HAP-1 (cell line): ENCODE results near the gene NTSR2.

Source experiments
- DNase-seq, 2 experiments: peaks; one replicate each; pipeline ENCODE4 v3.0.0-alpha.2; 2016 to 2020; ENCODE audit warnings: low spot score in 2 of 2
- H3K27me3 ChIP-seq: fragments of 250-450 bp; sonication (Bioruptor Pico); 2 replicates; pipeline ENCODE4 v1.5.1; 2020; ENCODE audit warnings: low read depth, mild to moderate bottlenecking, moderate library complexity
- H3K36me3 ChIP-seq: fragments of 250-450 bp; sonication (Bioruptor Pico); replicated peaks from 2 replicates; pipeline ENCODE4 v1.5.1; 2020; ENCODE audit warnings: mild to moderate bottlenecking
- H3K4me1 ChIP-seq: fragments of 250-450 bp; sonication (Bioruptor Pico); 2 replicates; pipeline ENCODE4 v1.5.1; 2020; ENCODE audit warnings: mild to moderate bottlenecking
- H3K4me3 ChIP-seq: fragments of 250-450 bp; sonication (Bioruptor Pico); 2 replicates; pipeline ENCODE4 v1.5.1; 2020; ENCODE audit warnings: mild to moderate bottlenecking, moderate library complexity
- H3K9me3 ChIP-seq: fragments of 250-450 bp; sonication (Bioruptor Pico); 2 replicates; pipeline ENCODE4 v1.5.1; 2020; ENCODE audit warnings: mild to moderate bottlenecking, moderate library complexity
- in situ Hi-C: fragments of 300-500 bp; cut with MboI; formaldehyde crosslinking; loops from 3 replicates; pipeline ENCODE4 v1.14.3; 2020; ENCODE audit warnings: low sequenced_read_pairs, inconsistent platforms, mixed read lengths

Gene NTSR2, protein sequence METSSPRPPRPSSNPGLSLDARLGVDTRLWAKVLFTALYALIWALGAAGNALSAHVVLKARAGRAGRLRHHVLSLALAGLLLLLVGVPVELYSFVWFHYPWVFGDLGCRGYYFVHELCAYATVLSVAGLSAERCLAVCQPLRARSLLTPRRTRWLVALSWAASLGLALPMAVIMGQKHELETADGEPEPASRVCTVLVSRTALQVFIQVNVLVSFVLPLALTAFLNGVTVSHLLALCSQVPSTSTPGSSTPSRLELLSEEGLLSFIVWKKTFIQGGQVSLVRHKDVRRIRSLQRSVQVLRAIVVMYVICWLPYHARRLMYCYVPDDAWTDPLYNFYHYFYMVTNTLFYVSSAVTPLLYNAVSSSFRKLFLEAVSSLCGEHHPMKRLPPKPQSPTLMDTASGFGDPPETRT

DNA sequence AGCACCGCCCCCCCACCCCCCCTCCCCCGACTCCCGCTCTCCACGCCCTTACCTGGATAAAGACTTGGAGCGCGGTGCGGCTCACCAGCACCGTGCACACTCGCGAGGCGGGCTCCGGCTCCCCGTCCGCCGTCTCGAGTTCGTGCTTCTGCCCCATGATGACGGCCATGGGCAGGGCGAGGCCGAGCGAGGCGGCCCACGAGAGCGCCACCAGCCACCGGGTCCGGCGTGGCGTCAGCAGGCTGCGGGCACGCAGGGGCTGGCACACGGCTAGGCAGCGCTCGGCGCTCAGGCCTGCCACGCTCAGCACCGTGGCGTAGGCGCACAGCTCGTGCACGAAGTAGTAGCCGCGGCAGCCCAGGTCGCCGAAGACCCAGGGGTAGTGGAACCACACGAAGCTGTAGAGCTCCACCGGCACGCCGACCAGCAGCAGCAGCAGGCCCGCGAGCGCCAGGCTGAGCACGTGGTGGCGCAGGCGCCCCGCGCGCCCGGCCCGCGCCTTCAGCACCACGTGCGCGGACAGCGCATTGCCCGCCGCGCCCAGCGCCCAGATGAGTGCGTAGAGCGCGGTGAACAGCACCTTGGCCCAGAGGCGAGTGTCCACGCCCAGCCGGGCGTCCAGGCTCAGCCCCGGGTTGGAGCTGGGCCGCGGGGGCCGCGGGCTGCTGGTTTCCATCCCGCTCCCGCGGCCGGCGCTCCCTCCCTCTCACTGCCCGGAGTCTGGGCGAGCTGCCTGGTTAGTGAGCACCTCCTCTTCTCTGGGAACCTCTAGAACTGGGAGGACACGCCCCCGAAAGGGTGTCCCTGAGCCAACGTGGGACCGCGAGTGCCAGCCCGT, at the start of gene NTSR2:
Gene NTSR2 (minus strand): TSS at position 742 of the 838 bp plus-strand sequence. CDS start 66 bp downstream, at position 676.
- H3K36me3 ChIP-seq = no peaks in the 10 kb centered on the region
- peak; percentile 30 to 73 for DNase-seq
- peaks cover 5% of the 10 kb centered on the region for H3K27me3 ChIP-seq
- no peak within 1 kb of the TSS for H3K4me3 ChIP-seq
- no peaks in the 10 kb centered on the region for H3K4me1 ChIP-seq
- in situ Hi-C loops = no loop called here
- no peaks in the 10 kb centered on the region for H3K9me3 ChIP-seq

DNA sequence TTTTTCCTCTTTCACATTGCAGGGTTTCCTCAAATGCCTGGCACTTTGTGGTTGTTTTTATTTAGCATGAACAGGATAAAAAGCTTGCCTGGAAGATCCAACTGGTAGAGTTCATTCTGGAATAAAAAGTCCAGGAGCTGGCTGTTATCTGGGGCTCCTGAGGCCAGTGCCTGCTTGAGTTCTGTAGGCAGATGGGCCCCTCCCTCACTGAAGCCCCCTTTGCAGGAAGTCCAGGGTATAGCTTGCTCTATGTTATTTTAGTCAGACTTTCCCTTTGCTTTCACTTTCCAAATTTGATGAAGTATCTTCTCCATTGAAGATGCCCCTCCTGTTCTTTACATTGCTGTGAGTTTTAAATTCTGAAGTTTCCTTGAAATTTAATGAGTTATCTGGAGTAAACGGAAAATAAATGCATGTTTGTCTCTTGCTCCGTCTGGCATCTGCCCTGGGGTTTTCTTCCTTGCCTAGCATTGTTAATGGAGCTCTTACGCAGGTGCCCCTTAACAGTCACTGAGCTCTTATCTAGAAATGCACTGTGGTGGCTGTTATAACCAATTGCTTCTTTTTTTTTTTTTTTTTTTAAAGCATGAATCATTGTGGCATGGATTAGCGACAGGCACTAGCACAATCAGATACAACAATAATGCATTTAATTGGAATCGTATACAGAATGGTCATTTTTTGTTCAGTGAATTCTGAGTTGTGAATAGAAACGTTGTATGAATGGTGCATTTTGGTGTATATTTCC, 49.4 kb upstream of the NTSR2 start:
- Histone ChIP-seq H3K9me3 (no peaks in the 10 kb centered on the region), H3K4me1 (peaks cover 13% of the 10 kb centered on the region), H3K4me3 (no peak overlapping the region), H3K27me3 (peaks cover 8% of the 10 kb centered on the region), H3K36me3 (no peaks in the 10 kb centered on the region)
- peak in 1 of 2 experiments; percentile 43 for DNase-seq
- in situ Hi-C loops = no loop called here

DNA sequence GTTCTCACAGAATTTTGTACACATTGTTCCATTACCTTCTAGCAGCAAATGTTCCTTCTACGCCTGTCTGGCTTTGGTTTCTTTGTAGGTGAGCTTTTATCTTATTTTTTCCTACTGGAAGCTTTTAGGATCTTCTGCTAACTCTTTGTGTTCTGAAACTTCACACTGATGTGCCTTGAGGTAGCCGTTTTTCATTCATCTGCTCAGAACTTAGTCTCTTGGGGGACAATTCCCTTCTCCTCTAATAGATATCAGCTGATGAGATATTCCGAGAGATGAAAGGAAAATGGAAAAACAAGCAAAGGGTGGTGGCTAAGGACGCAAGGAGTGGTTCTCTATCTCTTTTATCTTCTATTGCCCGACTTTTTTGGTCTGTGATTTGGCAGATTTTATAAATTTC, 48.6 kb upstream of the NTSR2 start:
- Histone ChIP-seq H3K27me3 (peaks cover 8% of the 10 kb centered on the region), H3K4me1 (peaks cover 13% of the 10 kb centered on the region), H3K4me3 (no peak overlapping the region), H3K36me3 (no peaks in the 10 kb centered on the region), H3K9me3 (no peaks in the 10 kb centered on the region)
- no peak for DNase-seq
- in situ Hi-C loops = no loop called here

DNA sequence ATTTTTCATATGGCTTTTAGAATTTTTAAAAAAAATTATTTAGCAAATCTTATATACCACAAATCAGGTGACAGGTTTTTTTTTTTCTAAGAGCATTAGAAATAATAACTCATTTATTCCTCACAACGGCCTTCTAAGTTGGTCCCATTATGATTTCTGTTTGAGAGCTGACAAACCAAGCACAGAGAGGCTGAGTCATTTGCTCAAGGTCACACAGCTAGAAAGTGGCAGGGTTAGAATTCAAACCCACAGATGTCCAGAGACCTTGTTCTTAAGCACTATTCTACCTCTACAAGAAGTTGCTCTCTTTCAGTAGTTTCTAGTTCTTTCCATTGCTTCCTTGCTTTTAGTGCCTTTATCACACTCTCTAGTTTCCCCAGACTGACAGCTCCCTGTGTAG, 47.6 kb upstream of the NTSR2 start:
- in situ Hi-C loops = no loop called here
- Histone ChIP-seq H3K27me3 (peaks cover 8% of the 10 kb centered on the region), H3K4me3 (no peak overlapping the region), H3K9me3 (no peaks in the 10 kb centered on the region), H3K4me1 (peaks cover 9% of the 10 kb centered on the region), H3K36me3 (no peaks in the 10 kb centered on the region)
- DNase-seq = no peak

DNA sequence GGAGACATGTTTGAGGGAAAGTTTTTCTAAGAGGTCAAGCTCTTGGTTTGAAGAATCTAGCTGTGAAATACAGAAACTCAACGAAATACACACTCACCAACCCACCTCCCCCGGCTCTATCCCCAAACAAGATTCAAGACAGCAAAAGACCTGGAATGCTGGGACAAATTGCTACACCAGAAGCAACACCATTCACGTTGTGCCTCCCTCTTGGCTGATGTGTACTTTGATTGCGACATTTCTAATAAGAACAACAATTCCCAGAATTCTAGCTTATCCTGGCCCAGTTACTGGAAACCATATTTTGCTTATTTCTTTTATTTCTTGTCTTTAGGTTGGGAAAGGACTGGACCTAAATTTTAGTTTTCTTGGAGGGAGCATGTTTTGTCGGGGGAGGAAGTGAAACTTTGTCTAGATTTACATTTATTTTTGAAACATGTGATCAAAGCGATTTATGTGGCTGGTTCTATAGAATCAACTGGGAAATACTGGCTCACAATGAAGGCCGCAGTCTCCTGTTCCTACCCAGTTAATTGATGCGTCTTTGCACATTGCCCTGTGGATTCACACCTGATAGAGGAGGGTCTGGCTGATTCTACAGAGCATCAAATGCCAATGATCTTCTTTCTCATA, 46.8 kb upstream of the NTSR2 start:
- Histone ChIP-seq H3K4me1 (peaks cover 6% of the 10 kb centered on the region), H3K9me3 (no peaks in the 10 kb centered on the region), H3K4me3 (no peak overlapping the region), H3K36me3 (no peaks in the 10 kb centered on the region), H3K27me3 (peaks cover 8% of the 10 kb centered on the region)
- DNase-seq = no peak
- in situ Hi-C loops = no loop called here

DNA sequence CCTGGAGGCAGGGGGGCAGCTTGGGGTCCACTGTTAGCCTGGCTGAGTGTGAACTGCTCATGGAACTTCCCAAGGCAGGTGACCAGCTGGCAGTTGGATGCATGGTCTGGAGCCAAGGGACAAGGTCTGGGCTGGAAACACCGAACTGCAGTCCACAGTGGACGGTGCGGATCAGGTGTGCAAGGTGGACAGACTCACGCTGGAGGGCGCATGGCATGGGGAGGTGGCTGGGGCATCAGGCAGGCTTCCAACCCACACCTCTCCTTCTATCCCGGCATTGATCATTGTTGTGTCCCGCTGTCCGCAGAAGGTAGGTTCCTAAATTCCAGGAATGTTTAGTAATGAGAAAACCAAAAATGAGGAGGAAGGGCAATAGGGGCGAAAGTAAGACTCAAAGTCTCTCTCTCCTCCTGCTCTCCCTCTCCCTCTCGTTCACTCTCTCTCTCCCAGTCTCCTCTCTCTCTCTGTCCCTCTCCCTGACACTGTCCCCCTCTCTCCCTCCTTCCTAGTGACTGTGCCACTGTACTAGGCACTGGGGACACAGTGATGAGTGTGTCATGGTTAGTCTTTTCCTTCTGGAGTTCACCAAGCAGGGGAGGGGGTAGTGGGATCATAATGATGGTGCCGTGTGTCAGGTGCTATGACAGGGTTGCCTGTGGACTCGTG, 46.1 kb upstream of the NTSR2 start:
- in situ Hi-C loops = no loop called here

DNA sequence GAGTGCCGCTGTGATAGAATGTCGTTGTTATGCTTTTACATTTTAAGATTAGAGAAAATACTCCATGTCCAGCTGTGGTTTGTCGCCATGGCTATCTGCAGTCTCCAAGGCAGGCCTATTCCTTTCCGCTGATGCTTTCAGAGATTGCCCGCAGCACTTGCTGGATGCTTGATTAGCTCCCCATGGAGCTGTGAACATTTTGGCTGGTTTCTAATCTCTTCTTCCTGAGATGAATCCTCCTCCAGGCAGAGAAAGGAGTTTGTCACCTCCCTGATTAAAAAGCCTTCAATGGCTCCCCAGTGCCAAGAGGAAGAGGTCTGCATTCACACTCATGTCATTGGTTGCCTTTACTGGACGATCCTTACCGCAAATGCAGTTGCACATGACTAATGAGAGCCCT, 43.8 kb upstream of the NTSR2 start:
- Histone ChIP-seq H3K36me3 (no peaks in the 10 kb centered on the region), H3K9me3 (no peaks in the 10 kb centered on the region), H3K27me3 (peaks cover 6% of the 10 kb centered on the region), H3K4me3 (no peak overlapping the region), H3K4me1 (no peaks in the 10 kb centered on the region)
- in situ Hi-C loops = no loop called here
- DNase-seq = no peak

More for the DNA sequence above, 46.1 kb upstream of the NTSR2 start:
- no peak for DNase-seq
- peaks cover 6% of the 10 kb centered on the region for H3K4me1 ChIP-seq
- peaks cover 8% of the 10 kb centered on the region for H3K27me3 ChIP-seq
- no peaks in the 10 kb centered on the region for H3K36me3 ChIP-seq
- no peaks in the 10 kb centered on the region for H3K9me3 ChIP-seq
- H3K4me3 ChIP-seq = no peak overlapping the region

DNA sequence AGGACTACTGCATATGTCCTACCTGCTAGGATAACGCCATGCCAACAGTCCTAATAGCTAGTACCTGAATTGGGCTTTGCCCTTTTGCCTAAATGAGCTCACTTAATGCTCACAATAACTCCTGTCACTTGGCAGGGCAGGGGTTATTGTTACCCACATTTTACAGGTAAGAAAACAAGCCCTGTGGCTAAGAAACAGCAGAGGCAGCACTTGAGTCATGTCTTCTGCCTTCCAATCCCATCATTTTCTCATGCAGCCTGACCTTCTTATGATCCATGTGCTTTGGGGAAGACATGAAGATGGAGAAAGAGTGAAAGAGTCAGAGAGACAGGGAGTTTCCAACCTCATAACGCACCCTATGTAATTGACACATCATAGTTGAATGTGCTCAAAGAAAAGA, 42.9 kb upstream of the NTSR2 start:
- Histone ChIP-seq H3K4me1 (no peaks in the 10 kb centered on the region), H3K9me3 (no peaks in the 10 kb centered on the region), H3K36me3 (no peaks in the 10 kb centered on the region), H3K27me3 (no peaks in the 10 kb centered on the region; the same call in 1 of the 2 replicates), H3K4me3 (no peak overlapping the region)
- DNase-seq = no peak
- in situ Hi-C loops = no loop called here

DNA sequence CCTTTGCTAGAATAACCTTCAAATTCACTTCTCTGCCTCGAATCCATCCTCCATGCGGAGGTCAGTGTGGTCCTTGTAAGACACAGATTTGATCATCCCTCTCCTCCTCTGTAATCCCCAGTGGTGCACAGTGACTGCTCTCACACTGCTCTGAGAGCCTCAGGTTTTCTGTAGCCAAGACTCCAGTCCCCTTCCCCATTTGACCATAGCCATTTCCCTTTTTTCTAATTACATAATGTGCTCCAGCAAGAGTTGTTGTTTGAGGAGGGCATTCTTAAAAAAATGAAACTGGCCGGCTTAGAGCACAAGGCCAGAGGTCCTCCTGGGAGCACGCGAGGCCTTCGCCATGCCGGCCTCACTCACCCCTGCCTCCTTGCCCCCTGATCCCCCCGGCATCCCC, 41.8 kb upstream of the NTSR2 start:
- Histone ChIP-seq H3K4me3 (no peak overlapping the region), H3K4me1 (no peaks in the 10 kb centered on the region), H3K9me3 (no peaks in the 10 kb centered on the region), H3K36me3 (no peaks in the 10 kb centered on the region), H3K27me3 (no peaks in the 10 kb centered on the region)
- DNase-seq = no peak
- in situ Hi-C loops = no loop called here

DNA sequence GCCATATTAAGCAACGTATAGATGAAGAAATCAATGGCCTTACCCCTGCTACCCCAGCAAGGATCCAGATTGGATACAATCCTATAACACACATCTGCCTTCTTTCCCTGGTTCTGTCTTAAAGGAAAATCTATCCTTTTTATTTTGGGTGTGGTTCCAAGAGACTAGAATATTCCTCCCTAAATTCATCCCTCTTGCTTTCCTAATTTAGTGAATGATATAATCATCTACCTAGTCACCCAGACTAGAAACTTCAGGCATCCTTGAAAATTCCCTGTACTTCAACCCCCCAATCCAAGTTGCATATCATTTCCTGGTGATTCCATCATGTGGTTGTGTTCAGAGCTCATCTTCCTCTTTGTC, 41.3 kb upstream of the NTSR2 start:
- no peak for DNase-seq
- Histone ChIP-seq H3K9me3 (no peaks in the 10 kb centered on the region), H3K4me3 (no peak overlapping the region), H3K36me3 (no peaks in the 10 kb centered on the region), H3K27me3 (no peaks in the 10 kb centered on the region), H3K4me1 (no peaks in the 10 kb centered on the region)
- in situ Hi-C loops = no loop called here

DNA sequence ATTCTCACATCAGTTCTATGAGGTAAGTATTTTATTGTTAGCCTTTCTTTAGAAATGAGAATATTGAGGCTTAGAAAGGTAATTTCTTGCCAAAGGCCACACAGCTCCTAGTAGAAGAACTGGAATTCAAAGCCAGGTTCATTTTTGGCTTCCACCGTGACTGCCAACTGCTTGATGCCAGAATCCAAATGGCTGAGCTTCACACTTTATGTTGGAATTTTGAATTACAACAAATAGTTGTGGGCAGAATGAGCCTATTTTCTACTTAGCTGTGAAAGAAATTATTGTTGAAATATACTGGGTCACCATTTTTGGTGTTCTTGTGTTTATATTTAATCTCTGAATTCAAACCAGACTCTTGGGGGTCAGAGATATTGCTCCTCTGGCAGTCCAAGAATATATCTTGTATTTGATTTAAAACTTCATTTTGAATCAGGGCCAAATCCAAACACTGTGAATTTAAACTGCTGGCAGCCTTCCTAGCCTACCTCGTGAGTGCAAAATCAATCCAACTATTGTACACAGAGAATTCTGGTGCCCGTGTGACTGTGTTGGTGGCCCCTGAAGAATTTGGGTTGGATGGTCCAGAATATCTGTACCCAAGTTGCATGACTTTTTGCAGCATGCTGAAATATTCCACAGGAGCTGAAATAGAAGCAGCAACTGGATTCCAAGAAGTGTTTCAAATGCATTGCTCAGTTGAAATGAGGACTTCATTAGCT, 40.8 kb upstream of the NTSR2 start:
- H3K4me3 ChIP-seq = no peak overlapping the region
- in situ Hi-C loops = no loop called here
- H3K4me1 ChIP-seq = no peaks in the 10 kb centered on the region
- H3K27me3 ChIP-seq = no peaks in the 10 kb centered on the region
- no peak for DNase-seq
- no peaks in the 10 kb centered on the region for H3K36me3 ChIP-seq
- H3K9me3 ChIP-seq = no peaks in the 10 kb centered on the region

DNA sequence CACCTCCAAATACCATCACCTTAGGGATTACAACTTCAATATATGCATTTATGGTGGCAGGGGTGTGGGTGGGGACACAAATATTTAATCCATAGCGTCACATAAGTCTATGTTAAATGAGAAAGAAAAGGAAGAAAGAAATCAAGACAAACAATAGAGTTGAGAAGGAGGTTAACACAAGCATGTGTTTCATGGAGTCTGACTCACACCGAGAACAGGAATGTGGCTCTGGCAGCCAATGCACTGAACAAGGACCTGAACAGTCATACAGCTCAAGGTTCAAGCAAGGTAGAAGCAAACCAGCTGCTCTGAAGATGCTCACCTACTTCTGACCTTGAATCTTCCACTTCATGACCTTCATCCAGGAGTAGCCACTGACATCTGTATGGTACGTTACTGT, 40.2 kb upstream of the NTSR2 start:
- Histone ChIP-seq H3K4me3 (no peak overlapping the region), H3K27me3 (no peaks in the 10 kb centered on the region), H3K4me1 (no peaks in the 10 kb centered on the region), H3K9me3 (no peaks in the 10 kb centered on the region), H3K36me3 (no peaks in the 10 kb centered on the region)
- in situ Hi-C loops = no loop called here
- DNase-seq = no peak
